Stimulated activated CD4-positive, alpha-beta T cell treated with anti-CD3 and anti-CD28 coated beads, Interleukin-12 subunit alpha, Interleukin-12 subunit beta, amount 100 ng/mL, for 48 hours (primary cell): ENCODE results near the gene CD7.
A peak's percentile ranks its signal among the peaks of the same experiment; 100 is the strongest.

Source experiments
- DNase-seq, 3 donors: peaks; one replicate each; pipeline ENCODE4 v3.0.0-alpha.2; 2020; ENCODE audit warnings: low read depth in 2 of 3, low spot score in 1 of 3

The CD7 gene

DNA sequence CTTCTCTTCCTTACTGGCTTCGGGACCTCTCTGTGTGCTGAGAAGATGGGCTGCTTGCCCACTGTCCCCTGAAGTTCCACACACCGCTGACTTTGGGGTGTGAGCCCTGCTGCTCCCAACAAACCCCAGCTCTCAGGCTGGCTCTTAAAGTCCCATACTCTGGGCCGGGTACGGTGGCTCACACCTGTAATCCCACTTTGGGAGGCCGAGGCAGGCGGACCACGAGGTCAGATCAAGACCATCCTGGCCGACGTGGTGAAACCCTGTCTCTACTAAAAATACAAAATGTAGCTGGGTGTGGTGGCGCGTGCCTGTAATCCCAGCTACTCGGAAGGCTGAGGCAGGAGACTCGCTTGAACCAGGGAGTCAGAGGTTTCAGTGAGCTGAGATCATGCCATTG lies 17.2 kb downstream of the CD7 start:
- DNase-seq, result no peak

DNA sequence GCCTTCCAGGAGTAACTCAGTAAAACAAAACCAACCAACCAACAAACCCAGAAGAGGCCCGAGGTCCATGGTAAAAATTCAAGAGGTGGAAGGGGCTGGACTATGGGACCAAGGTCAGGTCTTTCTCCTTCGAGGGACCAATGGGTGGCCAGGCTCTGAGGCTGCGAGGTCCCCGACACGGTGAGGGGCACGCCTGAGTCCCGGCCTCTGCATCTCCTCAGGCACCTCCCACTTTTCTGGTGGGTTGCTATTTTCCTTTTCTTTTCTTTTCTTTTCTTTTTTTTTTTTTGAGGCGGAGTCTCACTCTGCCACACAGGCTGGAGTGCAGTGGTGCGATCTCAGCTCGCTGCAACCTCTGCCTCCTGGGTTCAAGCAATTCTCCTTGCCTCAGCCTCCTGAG lies 18.0 kb downstream of the CD7 start:
- peak in 1 of 3 donors; percentile 59 for DNase-seq

DNA sequence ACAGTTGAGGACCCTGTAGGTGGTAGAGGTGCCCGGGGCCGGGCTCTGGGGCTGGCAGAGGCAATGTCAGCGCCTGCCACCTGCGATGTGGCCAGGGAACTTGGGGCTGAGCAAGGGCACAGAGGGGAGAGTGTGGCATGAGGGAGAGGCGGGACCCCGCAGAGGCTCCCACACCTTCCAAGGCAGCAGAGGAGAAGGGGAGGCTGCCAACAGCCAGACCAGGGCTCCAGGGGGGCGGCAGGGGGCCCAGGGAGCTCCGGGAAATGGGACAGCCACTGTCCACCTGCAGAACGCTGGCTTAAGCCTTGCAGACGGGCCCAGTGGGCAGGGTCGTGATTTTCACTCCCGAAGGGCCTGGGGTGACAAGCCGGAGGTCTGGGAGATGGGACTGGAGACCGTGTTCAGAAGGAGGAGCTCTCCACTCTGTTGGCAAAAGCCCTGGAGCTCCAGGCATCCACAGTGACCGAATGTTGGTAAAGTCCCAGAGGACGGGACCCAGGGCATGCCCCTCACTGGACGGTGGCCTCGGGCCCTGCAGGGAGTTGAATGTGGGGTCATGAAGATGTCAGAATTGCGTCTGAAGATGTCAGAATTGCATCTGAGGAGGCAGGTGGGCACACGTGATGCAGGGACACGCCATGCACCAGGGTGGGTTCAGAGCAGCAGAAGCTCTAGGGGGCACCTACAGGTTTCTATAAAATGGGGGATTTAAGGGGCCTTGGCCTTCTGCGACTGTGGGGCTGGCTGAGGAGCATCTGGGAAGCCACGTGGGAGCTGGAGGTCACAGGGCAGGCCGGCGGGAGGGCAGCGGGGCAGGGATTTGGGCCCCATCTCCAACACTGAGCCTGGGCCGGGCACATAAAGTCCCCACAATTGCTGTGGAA lies 18.6 kb downstream of the CD7 start:
- DNase-seq, result no peak

DNA sequence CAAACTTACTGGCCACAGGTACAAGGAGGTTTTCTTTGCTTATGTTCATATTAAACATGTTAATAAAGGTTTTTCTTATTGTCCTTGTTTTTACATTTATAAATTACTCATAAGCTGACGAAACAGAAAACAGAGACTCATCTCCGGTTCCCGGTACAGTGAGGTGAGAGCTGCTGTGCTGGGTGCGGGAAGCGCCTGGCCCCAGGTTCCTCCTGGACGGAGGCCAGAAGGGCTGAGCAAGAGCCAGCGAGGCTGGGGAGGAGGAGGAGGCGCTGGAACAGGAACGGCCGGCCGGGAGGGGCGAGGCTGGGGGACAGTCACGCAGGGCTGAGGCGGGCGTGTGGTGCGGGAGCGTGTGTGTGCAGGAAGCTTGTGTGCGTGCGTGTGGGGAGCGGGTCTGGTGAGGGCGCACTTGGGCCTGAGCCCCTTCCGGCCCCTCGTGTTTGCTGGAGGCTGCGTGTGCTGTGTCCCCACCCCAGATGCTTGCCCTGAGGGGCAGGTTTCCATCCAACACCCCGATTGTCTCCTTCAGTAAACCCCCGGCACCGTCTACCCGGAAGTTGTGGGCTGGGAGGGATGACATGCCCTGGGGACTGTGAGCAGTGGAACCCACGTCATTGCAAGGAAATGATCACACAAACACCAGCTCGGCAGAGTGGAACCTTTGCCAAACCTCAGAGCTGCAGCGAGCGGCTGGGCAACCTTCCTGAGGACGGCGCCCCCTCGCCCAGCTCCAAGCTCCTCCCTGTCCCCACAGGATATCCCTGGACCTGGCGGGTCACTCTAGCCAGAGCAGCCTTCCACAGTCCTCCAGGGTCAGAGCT lies 19.5 kb downstream of the CD7 start:
- DNase-seq, result peak; percentile 87 to 91 (median 91)

DNA sequence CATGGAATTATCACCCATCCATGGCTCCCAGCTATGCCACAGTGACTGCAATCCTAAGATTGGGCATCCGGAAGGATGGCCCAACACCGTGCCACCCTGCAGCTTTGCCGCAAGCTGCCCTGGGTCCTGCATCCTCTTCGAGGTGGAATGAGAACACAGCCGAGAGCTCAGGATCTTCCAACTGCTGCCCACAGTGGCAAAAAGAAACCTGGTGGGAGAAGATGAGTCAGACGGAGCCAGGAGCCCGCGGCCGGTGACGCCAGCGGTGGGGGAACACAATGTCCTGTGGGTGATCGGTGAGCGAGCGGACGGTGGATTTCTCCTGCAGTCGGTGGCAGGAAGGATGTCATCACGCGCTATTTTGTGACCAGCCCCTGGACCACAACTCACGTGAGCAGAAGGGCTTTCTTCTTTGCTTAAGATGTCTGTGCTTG lies 20.1 kb downstream of the CD7 start:
- peak; percentile 84 to 89 (median 88) for DNase-seq

DNA sequence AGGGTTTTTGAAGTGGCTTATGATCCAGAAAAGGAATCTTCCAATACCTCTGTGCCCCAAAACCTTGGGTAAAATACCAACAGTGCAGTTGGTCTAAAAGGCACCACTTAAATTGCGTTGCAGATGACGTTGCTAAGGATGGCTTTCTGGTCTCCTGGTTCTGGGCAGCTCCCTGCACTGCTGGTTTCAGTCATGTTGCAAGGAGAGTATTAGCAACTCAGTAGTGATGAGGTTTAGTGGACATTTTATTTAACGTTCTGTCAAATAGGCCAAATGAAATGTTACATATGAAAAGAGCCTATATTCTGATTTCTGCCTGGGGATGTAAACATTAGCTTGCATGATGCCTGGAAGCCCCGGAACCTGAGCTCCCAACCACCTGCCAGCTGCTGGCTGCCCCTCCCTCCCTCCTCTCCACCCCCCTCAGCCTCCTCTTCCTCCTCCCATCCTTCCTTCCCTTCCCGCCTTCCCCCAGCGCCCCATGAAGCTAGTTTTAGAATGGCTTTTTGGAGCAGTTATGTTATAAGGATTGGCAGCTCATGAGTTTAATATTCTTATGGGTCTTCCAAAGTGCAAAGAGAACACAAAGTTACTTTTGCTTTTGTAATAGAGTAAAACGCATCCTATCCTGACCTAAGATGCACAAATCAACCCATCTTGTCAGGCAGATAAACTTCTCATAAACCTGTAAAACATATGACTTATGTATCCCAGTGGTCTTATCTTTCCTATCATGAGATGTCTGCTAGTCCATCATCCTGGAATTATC lies 20.7 kb downstream of the CD7 start:
- DNase-seq, result no peak

DNA sequence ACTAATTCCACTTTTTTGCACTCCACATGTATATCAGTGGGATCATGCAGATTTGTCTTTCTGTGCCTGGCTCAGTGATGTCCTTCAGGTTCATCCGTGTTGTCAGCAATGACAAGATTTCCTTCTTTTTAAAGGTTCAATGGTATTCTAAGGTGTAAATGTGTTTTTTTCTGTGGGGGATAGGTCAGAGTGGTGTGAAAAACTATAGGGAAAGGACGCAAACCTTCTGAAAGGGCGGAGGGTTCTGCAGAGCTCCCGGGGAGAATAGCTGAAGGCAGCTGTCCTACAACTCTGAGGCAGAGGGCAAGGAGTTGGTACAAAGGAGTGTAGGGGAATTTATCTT lies 22.0 kb downstream of the CD7 start:
- DNase-seq, result no peak

DNA sequence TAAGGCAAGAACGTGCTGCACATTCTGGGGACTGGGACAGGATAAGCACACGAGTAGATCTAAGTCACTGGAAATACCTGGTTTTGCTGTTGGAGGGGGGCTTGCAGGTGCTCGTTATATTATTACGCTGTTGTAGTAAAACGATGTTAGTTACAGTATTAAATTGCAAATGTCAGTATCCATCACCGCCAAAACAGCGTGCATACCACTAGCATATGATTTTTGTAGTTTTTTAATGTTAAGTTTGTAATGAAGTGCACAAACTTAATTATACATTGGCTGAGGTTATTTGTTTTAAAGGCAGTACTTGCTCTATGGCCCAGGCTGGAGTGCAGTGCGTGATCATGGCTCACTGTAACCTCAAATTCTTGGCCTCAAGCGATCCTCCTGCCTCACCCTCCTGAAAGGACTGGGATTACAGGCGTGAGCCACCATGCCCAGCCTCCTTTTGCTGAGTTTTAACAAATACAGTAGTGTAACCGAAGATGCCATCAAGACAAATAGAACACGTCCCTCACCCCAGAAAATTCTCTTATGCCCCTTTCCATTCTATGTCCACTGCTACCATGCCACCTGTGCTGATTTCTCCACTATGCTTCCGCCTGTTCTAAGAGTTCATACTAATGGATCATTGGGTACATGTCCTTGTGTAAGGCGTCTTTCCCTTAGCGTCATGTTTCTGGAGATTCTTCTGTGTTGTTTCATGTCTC lies 23.2 kb downstream of the CD7 start:
- no peak for DNase-seq

DNA sequence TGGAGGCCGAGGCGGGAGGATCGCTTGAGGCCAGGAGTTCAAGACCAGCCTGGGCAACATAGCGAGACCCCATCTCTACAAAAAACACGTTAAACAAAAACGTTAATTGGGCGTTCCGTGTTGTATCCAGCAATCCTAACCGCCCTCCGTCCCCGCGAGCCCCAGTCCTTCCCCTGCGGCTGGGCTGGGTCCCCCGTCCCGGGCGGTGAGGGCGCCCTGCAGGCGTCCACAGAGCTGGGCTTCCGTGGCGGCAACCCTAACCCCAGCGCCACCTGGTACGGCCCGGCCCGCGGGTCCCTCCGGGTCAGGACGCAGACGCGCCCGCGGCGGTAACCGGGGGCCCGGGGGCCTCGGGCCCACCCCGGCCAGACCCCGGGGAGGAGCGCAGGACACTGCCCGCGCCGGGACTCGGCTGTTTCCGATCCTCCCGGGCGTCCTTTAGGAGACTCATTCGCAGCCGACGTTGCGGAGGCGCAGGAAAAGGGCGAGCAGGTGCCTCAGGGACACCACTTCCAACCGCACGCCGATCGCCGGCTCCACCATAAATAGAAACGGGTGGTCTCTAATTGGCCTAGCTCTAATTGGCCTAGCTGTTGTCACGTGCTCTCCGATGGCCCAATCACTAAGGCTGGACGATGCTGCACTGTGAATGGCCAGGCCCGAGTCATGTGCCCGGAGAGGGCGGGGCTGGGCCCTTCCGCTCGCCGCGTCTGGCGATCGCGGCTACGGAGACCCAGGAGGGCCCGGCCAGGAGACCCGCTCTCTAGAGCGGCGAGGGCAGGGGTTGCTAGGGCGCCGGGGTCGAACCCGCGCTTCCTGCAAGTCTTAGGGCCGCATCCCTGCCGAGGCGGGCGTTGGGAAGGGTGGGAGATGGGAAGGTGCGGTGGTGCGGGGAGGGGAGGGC lies 24.9 kb downstream of the CD7 start:
- peak; percentile 89 to 90 (median 89) for DNase-seq

DNA sequence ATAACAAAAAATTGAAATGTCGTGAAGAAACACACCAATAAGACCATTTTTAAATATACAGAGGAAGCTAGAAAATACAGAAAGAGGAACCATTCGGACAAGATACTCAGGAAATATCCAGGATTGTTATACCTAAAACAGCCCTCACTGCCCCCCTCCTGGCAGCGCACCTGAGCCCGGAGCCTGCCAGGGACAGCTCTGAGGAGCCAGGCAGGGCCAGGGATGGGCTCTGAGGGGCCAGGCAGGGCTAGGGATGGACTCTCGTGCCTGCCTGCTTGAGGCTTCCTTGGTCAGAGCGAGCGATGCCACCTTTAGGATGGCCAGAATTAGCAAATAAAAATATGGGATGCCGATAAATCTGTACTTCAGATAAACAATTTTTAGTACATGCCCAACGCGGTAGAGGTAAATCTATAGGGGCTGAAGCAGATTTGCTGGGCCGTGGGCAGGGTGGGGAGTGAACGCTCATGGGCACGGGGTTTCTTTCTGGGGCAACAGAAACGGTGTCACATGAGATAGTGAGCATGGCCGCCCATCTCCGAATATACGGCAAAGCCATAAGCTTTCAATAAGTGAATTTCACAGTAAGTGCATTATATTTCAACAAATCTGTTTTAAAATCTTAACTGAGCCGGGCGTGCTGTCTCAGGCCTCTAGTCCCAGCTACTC lies 25.7 kb downstream of the CD7 start:
- no peak for DNase-seq

DNA sequence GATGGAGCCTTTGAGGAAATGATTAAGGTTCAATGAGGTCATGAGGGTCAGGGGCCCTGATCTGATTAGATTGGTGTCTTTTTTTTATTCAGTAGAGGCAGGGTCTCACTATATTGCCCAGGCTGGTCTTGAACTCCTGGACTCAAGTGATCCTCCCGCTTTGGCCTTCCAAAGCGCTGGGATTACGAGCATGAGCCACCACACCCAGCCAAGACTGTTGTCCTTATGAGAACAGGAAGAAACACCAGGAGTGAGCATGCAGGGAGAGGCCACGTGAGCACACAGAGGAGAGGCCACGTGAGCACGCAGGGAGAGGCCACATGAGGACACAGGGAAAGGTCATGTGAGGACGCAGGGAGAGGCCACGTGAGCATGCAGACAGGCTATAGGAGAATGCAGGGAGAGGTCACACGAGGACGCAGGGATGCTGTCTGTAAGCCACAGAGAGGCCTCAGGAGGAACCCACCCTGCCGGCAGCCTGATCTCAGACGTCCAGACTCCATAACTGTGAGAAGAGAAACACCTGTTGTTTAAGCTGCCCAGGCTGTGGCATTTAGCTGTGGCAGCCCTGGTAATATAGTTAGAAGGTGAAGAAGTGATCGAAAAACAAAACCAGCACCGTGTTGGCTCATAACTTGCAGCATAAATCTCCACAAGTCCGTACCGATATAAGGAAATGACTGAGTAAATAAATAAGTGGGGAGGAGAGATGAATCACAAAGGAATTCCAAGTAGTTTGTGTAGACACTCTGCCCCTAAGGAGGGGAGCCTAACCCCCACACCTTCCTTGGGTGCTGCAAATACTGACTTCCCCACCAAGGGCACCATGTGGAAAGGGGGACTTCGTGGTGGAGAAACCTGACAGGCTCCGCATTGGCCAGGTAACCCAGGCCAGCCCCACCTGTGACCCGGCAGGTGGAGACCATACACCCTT lies 29.3 kb downstream of the CD7 start:
- no peak for DNase-seq

DNA sequence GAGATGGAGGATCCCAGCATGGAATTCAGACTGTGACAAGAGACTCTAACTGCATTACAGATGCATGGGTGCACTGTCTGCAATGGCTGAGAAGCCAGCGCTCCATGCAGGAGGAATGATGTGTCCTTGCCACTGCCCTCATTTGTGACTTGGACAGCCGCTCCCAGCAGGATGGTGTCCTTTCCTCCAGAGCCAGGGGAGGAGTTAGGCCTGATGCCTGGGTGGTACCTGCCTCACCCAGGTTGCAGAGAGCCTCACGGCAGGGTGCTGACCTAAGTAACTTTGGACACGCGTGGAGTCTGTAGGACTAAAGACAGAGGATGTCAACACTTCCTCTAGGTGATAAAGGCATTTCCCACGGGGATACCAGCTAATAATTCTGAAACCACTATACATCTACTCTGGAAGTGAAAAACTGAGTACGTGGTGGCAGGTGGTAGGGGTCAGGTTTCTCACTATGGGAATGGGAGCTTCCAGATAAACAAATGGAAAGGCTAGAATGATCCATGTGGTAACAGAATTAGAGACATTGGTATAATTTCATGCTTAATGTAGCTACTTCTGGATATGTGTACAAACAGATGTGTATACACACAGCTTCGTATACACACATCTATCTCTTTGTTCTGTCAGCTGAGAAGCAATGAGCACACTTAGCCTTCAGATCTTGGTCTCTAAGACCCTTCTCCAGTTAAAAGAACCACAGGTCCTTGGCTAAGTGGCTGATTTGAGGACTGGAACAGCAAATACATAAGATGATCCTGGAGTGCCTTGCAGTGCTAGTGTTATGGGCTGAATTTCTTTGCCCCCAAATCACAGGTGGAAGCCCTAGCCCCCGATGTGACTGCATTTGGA lies 30.2 kb downstream of the CD7 start:
- DNase-seq, result no peak

DNA sequence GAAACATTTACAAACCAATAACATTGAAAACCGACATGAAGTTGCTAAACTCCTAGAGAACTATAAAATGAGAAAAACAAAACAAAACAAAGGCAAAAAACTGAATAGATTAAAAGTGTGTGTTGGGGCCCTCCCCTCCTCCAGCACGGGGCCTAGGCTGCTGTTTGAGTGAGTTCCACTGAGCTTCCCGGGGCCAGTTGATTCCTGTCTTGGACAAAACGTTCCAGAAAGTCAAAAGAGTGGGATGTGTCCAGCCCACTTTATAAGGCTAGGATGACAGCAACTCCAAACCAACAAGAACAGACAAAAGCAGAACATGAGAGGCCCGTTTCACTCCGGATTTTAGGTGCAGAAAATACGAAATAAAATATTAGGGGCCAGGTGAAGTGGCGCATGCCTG lies 32.3 kb downstream of the CD7 start:
- no peak for DNase-seq

DNA sequence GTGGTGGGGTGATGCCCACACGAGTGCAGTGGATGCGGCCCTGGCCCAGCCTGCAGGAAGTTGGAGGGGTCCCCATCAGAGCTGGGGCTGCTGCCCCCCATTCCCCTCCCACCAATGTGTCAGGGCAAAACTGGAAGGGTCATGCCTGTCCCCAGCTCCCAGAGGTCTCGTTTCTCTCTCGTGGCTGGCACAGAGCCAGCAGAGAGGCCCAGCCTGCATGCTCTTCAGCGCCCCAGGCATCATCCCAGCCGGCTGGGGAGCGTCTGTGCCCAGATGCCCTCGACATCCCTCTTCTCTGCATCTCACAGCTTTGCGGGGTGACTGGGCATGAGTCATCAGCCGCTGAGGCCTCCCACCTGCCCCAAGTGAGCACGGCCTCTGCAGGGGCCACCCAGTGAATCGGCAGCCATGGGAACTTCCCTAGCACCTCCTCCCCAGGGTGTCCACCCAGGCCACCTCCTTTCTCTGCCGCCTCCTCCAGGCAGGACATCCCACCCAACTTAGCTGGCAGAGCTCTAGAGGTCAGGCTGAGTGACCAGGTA lies 34.1 kb downstream of the CD7 start:
- no peak for DNase-seq

DNA sequence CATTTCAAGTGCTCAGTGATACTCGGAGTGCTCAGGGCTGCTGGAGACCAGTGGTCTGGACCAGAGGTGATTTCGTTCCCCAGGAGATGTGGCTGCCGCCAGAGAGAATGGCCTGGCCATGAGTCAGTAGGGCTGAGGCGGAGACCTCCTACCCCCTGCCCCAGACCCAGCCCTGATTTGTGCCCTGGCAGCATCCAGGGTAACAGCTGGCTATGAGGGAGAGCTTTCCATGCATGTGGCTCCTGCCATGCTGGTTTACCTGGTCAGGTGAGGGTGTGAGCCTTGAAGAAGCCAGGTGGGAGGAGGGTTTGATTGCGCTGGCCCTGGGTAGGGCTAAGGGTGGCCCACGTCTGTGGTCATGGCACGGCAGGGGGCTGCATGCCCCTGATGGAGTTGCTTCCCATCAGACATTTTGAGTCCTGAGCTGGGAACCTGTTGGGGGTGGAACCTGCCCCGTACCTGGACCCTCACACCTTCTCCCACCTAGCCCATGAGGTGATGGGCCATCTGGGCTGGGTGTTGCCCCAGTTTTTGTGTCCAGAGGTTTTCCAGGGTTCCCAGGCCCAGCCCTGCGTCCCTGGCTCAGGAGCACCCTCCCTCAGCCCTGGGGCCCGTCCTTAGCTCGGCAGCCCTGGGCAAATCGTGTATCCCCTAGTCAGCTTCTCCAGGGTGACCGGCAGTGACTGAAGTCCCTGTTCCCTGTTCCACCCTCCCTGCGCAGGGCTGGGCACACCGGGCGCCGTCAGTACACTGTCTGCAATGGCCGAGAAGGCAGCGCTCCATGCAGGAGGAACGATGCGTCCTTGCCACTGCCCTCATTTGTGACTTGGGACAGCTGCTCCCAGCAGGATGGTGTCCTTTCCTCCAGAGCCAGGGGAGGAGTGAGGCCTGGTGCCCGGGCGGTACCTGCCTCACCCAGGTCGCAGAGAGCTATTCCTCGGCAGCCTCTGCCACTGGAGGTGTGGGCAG lies 34.9 kb downstream of the CD7 start:
- DNase-seq, result no peak
